ENCODE measurements around the gene TMEM247. TPM values are rescaled to one million over a fixed set of nuclear protein-coding genes. Genes with fewer than 3 reads are reported as not detected.

Gene TMEM247
- total RNA-seq, 2 experiments from 2014 or later: not detected

- Histone ChIP-seq H3K27me3 (ENCODE audit: control insufficient read depth in 1 of 2, insufficient read depth in 2 of 2, low read length in 2 of 2) (no peaks in the 10 kb centered on the region), H3K9me3 (ENCODE audit: control insufficient read depth in 1 of 2, insufficient read depth in 1 of 2, low read length in 2 of 2) (no peaks in the 10 kb centered on the region), H3K4me1 (ENCODE audit: insufficient read depth, low read length) (peaks cover 6% of the 10 kb centered on the region), H3K27ac (ENCODE audit: low read depth in 1 of 2, low read length in 2 of 2) (no peak overlapping the region), H3K4me3 (ENCODE audit: low read length) (no peak overlapping the region), H3K36me3 (ENCODE audit: insufficient read depth, low read length) (no peaks in the 10 kb centered on the region)
- no peak for DNase-seq
- no peaks in the 10 kb centered on the region for H3K9me3 Mint-ChIP-seq
- ATAC-seq (ENCODE audit: poor library complexity): no peak
- H3K4me1 Mint-ChIP-seq (ENCODE audit: low read depth): no peaks in the 10 kb centered on the region
- no peaks in the 10 kb centered on the region for H3K27me3 Mint-ChIP-seq
- H3K36me3 Mint-ChIP-seq (ENCODE audit: low read depth): no peaks in the 10 kb centered on the region
- intact Hi-C loops (cut with DNase I, micrococcal nuclease): no loop called here
- no peak overlapping the region for H3K27ac Mint-ChIP-seq
- H3K4me3 Mint-ChIP-seq: no peak overlapping the region
- ChIA-PET POLR2A (no interaction called here), CTCF (no interaction called here)
- TF ChIP-seq, protein P1, sequence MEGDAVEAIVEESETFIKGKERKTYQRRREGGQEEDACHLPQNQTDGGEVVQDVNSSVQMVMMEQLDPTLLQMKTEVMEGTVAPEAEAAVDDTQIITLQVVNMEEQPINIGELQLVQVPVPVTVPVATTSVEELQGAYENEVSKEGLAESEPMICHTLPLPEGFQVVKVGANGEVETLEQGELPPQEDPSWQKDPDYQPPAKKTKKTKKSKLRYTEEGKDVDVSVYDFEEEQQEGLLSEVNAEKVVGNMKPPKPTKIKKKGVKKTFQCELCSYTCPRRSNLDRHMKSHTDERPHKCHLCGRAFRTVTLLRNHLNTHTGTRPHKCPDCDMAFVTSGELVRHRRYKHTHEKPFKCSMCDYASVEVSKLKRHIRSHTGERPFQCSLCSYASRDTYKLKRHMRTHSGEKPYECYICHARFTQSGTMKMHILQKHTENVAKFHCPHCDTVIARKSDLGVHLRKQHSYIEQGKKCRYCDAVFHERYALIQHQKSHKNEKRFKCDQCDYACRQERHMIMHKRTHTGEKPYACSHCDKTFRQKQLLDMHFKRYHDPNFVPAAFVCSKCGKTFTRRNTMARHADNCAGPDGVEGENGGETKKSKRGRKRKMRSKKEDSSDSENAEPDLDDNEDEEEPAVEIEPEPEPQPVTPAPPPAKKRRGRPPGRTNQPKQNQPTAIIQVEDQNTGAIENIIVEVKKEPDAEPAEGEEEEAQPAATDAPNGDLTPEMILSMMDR (IDR thresholded peaks at IDR 0.05): no peak
Observed at GRCh38 chr2:46493971-46494250, 14.5 kb downstream of the TMEM247 start.

GRCh38 chr2:46494596-46494995 is 15.2 kb downstream of the TMEM247 start:
- DNase-seq: no peak
- Mint-ChIP-seq H3K36me3 (ENCODE audit: low read depth) (no peaks in the 10 kb centered on the region), H3K27ac (no peak overlapping the region), H3K27me3 (no peaks in the 10 kb centered on the region), H3K4me1 (ENCODE audit: low read depth) (peaks cover 2% of the 10 kb centered on the region), H3K4me3 (no peak overlapping the region), H3K9me3 (no peaks in the 10 kb centered on the region)
- H3K36me3 ChIP-seq (ENCODE audit: insufficient read depth, low read length): no peaks in the 10 kb centered on the region
- H3K9me3 ChIP-seq (ENCODE audit: control insufficient read depth in 1 of 2, insufficient read depth in 1 of 2, low read length in 2 of 2): no peaks in the 10 kb centered on the region
- intact Hi-C loops (cut with DNase I, micrococcal nuclease): no loop called here
- POLR2A ChIA-PET: no interaction called here
- TF ChIP-seq, protein P1 (IDR thresholded peaks at IDR 0.05): no peak
- no peaks in the 10 kb centered on the region for H3K27me3 ChIP-seq (ENCODE audit: control insufficient read depth in 1 of 2, insufficient read depth in 2 of 2, low read length in 2 of 2)
- H3K4me3 ChIP-seq (ENCODE audit: low read length): no peak overlapping the region
- no peak for ATAC-seq (ENCODE audit: poor library complexity)
- peaks cover 11% of the 10 kb centered on the region for H3K4me1 ChIP-seq (ENCODE audit: insufficient read depth, low read length)
- CTCF ChIA-PET: no interaction called here
- H3K27ac ChIP-seq (ENCODE audit: low read depth in 1 of 2, low read length in 2 of 2): no peak overlapping the region

DNA sequence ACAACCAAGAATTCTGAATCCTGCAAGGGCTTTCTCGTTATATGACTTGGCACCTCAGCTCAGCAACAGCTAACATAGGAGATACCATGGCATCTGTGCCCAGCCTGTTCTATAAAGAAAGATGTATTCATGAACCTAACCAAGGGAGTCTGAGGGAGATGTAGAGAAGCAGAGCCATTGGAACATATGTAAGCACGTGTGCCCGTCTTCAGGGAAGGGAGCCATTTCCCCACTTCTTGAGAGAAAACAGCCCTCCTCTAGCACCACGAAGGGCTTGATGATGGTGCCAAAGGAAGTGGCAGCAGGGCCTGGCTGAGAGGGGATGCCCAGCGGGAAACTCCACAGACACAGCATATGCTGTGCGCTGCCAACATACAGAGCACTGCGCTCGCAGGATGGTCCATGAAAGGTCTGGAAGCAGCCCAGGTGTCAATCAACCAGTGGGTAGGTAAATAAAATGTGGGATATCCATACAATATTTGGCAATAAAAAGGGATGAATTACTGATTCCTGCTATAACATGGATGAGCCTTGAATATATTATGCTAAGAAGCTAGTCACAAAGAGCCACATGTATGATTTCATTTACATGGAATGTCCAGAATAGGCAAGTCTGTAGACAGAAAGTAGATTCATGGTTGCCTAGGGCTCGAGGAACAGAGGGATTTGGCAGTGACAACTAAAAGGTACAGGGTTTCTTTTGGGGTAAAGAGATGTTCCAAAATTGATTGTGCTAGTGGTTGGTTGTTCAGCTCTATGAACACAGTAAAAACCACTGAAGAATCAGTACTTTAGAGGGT is 16.1 kb downstream of the TMEM247 start:
- POLR2A ChIA-PET: no interaction called here
- CTCF ChIA-PET: no interaction called here
- no peak for DNase-seq
- Mint-ChIP-seq H3K27me3 (no peaks in the 10 kb centered on the region), H3K4me3 (no peak overlapping the region), H3K27ac (no peak overlapping the region), H3K36me3 (ENCODE audit: low read depth) (peaks cover 5% of the 10 kb centered on the region), H3K9me3 (no peaks in the 10 kb centered on the region), H3K4me1 (ENCODE audit: low read depth) (peaks cover 10% of the 10 kb centered on the region)
- Histone ChIP-seq H3K9me3 (ENCODE audit: control insufficient read depth in 1 of 2, insufficient read depth in 1 of 2, low read length in 2 of 2) (no peaks in the 10 kb centered on the region), H3K4me3 (ENCODE audit: low read length) (no peak overlapping the region), H3K27me3 (ENCODE audit: control insufficient read depth in 1 of 2, insufficient read depth in 2 of 2, low read length in 2 of 2) (no peaks in the 10 kb centered on the region), H3K4me1 (ENCODE audit: insufficient read depth, low read length) (peaks cover 17% of the 10 kb centered on the region), H3K36me3 (ENCODE audit: insufficient read depth, low read length) (no peaks in the 10 kb centered on the region), H3K27ac (ENCODE audit: low read depth in 1 of 2, low read length in 2 of 2) (no peak overlapping the region)
- TF ChIP-seq, protein P1 (IDR thresholded peaks at IDR 0.05): no peak
- no peak for ATAC-seq (ENCODE audit: poor library complexity)
- intact Hi-C loops (cut with DNase I, micrococcal nuclease): no loop called here

Measured in CD4-positive, alpha-beta T cell (primary cell).